Psoas muscle (tissue), 8 donors: ENCODE data around the gene CACNA1D. TPM values are rescaled to one million over a fixed set of nuclear protein-coding genes. Genes with fewer than 3 reads are reported as not detected.

Experiments
- ATAC-seq, 4 donors: fragments of 200-7000 bp; cut with Tn5 transposase; one replicate each; pipeline ENCODE4 v1.9.1; 2020; ENCODE audit warnings: moderate library complexity in 3 of 4, mild to moderate bottlenecking in 2 of 4
- DNase-seq, 2 donors: peaks; one replicate each; pipeline ENCODE4 v3.0.0-alpha.2; 2020
- H3K27ac ChIP-seq: fragments of 200-600 bp; one replicate; pipeline ENCODE4 v1.8.0; 2022
- H3K27me3 ChIP-seq, 3 donors: fragments of 200-600 bp in 1 of 3; one replicate each; pipeline versions ENCODE4 v1.6.1 to v1.8.0; 2013 to 2022; ENCODE audit warnings: low read length in 2 of 3, mild to moderate bottlenecking in 2 of 3, moderate library complexity in 1 of 3; ENCODE audit not compliant: insufficient read depth in 3 of 3
- H3K36me3 ChIP-seq, 2 donors: fragments of 200-600 bp in 1 of 2; one replicate each; pipeline versions ENCODE4 v1.6.1 to v1.8.0; 2013 to 2022; ENCODE audit warnings: low read depth in 1 of 2, mild to moderate bottlenecking in 1 of 2, moderate library complexity in 1 of 2; ENCODE audit not compliant: insufficient read depth in 1 of 2
- H3K4me1 ChIP-seq: fragments of 200-600 bp; one replicate; pipeline ENCODE4 v1.8.0; 2022
- H3K4me3 ChIP-seq: fragments of 200-600 bp; one replicate; pipeline ENCODE4 v1.8.0; 2022; ENCODE audit warnings: mild to moderate bottlenecking
- H3K9me3 ChIP-seq: fragments of 200-600 bp; one replicate; pipeline ENCODE4 v1.8.0; 2022
- CTCF ChIP-seq: fragments of 200-600 bp; IDR thresholded peaks from one replicate; pipeline ENCODE4 v1.8.0; 2022; ENCODE audit warnings: antibody characterized with exemption
- WGBS, 3 donors: extraction: QIAGEN DNeasy Blood & Tissue Kit; methylation state at CpG; one replicate each; pipeline versions ENCODE4 v1.1.6 to v1.1.7; 2013; 5-methylcytosine and 5-hydroxymethylcytosine counted together
- intact Hi-C, 2 donors: fragments of 100-400 bp; cut with DNase I; formaldehyde crosslinking; loops; one replicate each; pipeline versions ENCODE4 v1.11.0 to v1.14.2; 2022
- polyA plus RNA-seq, 3 donors: library from polyadenylated mRNA; stranded (reverse); fragments of 200-250 nt; gene quantifications; one replicate each; pipeline ENCODE4 v1.2.3, GENCODE V29; 2013
- total RNA-seq, 4 donors: library from RNA; stranded (reverse); fragmentation: NEBNext Ultra II Directional in 2 of 4; extraction: Animal tissue kit (Norgen Biotek cat#: 25700) in 2 of 4; gene quantifications; one replicate each; pipeline versions ENCODE4 v1.2.1 to v1.2.4, GENCODE V29; 2021 to 2023
- donor health status: healthy with polysubstance abuse.
- donor health status: DM: no; HTN: no; CAD: no; lungs with moderate emphysema.
- donor health status: Bipolar disorder and iron deficiency.
- donor health status: healthy.
- donor health status: DM: yes; HTN: yes; CAD: no.
- donor health status: DM: no; HTN: no; CAD: no.
- donor health status: DM: no; HTN: no; CAD: no.
- donor health status: DM: yes; HTN: yes; CAD: no.

CACNA1D gene
- total and polyA plus RNA-seq, 7 donors: 0.05 to 0.82 (median 0.28) TPM; not detected in 2

- peaks cover 0 to 5% of the 10 kb centered on the region in 2 donors for H3K36me3 ChIP-seq
- intact Hi-C loops: no loop called here
- H3K27me3 ChIP-seq: no peaks in the 10 kb centered on the region
- no peak overlapping the region for H3K4me3 ChIP-seq
- no peaks in the 10 kb centered on the region for H3K4me1 ChIP-seq
- H3K27ac ChIP-seq: no peak overlapping the region
- 95 to 97% (median 96%) methylated on average over 9 of the region's 9 CpGs for WGBS, 3 donors
- H3K9me3 ChIP-seq: no peaks in the 10 kb centered on the region
- DNase-seq (no peak), ATAC-seq (no peak)
- no peak for TF ChIP-seq CTCF
These were observed 341.9 kb downstream of the CACNA1D start for GRCh38 chr3:53836084-53836872.

GRCh38 chr3:53837331-53837730 lies 342.9 kb downstream of the CACNA1D start:
- WGBS, 3 donors: 81 to 91% (median 88%) methylated on average over 9 to 10 of the region's 10 CpGs
- no peaks in the 10 kb centered on the region for H3K27me3 ChIP-seq
- no peaks in the 10 kb centered on the region for H3K9me3 ChIP-seq
- peaks cover 0 to 5% of the 10 kb centered on the region in 2 donors for H3K36me3 ChIP-seq
- H3K4me3 ChIP-seq: no peak overlapping the region
- no peak for ATAC-seq
- intact Hi-C loops: no loop called here
- DNase-seq: no peak
- no peak for TF ChIP-seq CTCF
- H3K27ac ChIP-seq: no peak overlapping the region
- no peaks in the 10 kb centered on the region for H3K4me1 ChIP-seq

GRCh38 chr3:53841296-53841695 lies 346.9 kb downstream of the CACNA1D start:
- Histone ChIP-seq H3K4me3 (no peak overlapping the region), H3K9me3 (no peaks in the 10 kb centered on the region), H3K27ac (no peak overlapping the region), H3K36me3 (peaks cover 0 to 5% of the 10 kb centered on the region in 2 donors), H3K4me1 (no peaks in the 10 kb centered on the region), H3K27me3 (no peaks in the 10 kb centered on the region)
- ATAC-seq (no peak), DNase-seq (no peak)
- 87 to 90% (median 87%) methylated on average over 5 of the region's 5 CpGs for WGBS, 3 donors
- intact Hi-C loops: no loop called here
- TF ChIP-seq CTCF: no peak

- no peaks in the 10 kb centered on the region for H3K27me3 ChIP-seq
- no peak overlapping the region for H3K27ac ChIP-seq
- intact Hi-C loops: no loop called here
- no peak overlapping the region for H3K4me3 ChIP-seq
- H3K9me3 ChIP-seq: no peaks in the 10 kb centered on the region
- WGBS, 3 donors: 38 to 53% (median 47%) methylated on average over 12 of the region's 12 CpGs
- TF ChIP-seq CTCF: no peak
- DNase-seq (no peak), ATAC-seq (no peak)
- H3K4me1 ChIP-seq: peaks cover 4% of the 10 kb centered on the region
- peaks cover 0 to 5% of the 10 kb centered on the region in 2 donors for H3K36me3 ChIP-seq
These were observed 348.2 kb downstream of the CACNA1D start for GRCh38 chr3:53842436-53843194.
